ENCODE data around the gene MRGPRD.

- TF ChIP-seq POU2F2 (IDR thresholded peaks at IDR 0.05; ENCODE audit: low read depth, low read length) (no peak), POLR2AphosphoS5 (IDR thresholded peaks at IDR 0.05; ENCODE audit: low read depth, low read length) (no peak), POLR2A (IDR thresholded peaks at IDR 0.05; ENCODE audit: low read depth, low read length) (no peak), TAF1 (IDR thresholded peaks at IDR 0.05; ENCODE audit: low read depth, low read length) (no peak), SPI1 (IDR thresholded peaks at IDR 0.05; ENCODE audit: low read depth, low read length) (no peak), PAX5 (IDR thresholded peaks at IDR 0.05; ENCODE audit: insufficient read depth, low read length, severe bottlenecking) (no peak)
Observed at GRCh38 chr11:69011624-69012091, 30.9 kb upstream of the MRGPRD start.
